Glutamatergic neuron (in vitro differentiated cells): ENCODE measurements around the gene GALNT17. TPM values are rescaled to one million over a fixed set of nuclear protein-coding genes. Genes with fewer than 3 reads are reported as not detected.

Experiments
- DNase-seq: peaks from one replicate; pipeline ENCODE4 v3.0.0; 2022
- H3K27ac Mint-ChIP-seq: one replicate; pipeline ENCODE4 v1.8.0; 2020; ENCODE audit warnings: mild to moderate bottlenecking, mixed read lengths, inconsistent platforms; ENCODE audit not compliant: unreplicated experiment
- H3K27me3 Mint-ChIP-seq: one replicate; pipeline ENCODE4 v1.8.0; 2020; ENCODE audit warnings: mild to moderate bottlenecking, moderate library complexity, mixed read lengths, inconsistent platforms; ENCODE audit not compliant: unreplicated experiment
- H3K36me3 Mint-ChIP-seq: one replicate; pipeline ENCODE4 v1.8.0; 2020; ENCODE audit warnings: mild to moderate bottlenecking, mixed read lengths, inconsistent platforms; ENCODE audit not compliant: unreplicated experiment
- H3K4me1 Mint-ChIP-seq: one replicate; pipeline ENCODE4 v1.8.0; 2020; ENCODE audit warnings: mild to moderate bottlenecking, low read depth, mixed read lengths, inconsistent platforms; ENCODE audit not compliant: unreplicated experiment
- H3K4me3 Mint-ChIP-seq: one replicate; pipeline ENCODE4 v1.8.0; 2020; ENCODE audit warnings: mild to moderate bottlenecking, mixed read lengths, inconsistent platforms; ENCODE audit not compliant: unreplicated experiment
- H3K9me3 Mint-ChIP-seq: one replicate; pipeline ENCODE4 v1.8.0; 2020; ENCODE audit warnings: mild to moderate bottlenecking, moderate library complexity, mixed read lengths, inconsistent platforms; ENCODE audit not compliant: unreplicated experiment
- total RNA-seq: library from RNA; stranded (reverse); fragmentation: NEBNext Ultra II Directional; extraction: Animal tissue kit (Norgen Biotek cat#: 25700); gene quantifications from one replicate; pipeline ENCODE4 v1.2.1, GENCODE V29; 2021; ENCODE audit not compliant: unreplicated experiment
- TF ChIP-seq, protein P1 (sequence below): fragments of 200-600 bp; sonication (generic); IDR thresholded peaks from one replicate; pipeline ENCODE4 v1.5.0; 2021; ENCODE audit not compliant: partially characterized antibody, unreplicated experiment

GALNT17 gene
- total RNA-seq, 1 donor from 2014 or later = 42.0 TPM

DNA sequence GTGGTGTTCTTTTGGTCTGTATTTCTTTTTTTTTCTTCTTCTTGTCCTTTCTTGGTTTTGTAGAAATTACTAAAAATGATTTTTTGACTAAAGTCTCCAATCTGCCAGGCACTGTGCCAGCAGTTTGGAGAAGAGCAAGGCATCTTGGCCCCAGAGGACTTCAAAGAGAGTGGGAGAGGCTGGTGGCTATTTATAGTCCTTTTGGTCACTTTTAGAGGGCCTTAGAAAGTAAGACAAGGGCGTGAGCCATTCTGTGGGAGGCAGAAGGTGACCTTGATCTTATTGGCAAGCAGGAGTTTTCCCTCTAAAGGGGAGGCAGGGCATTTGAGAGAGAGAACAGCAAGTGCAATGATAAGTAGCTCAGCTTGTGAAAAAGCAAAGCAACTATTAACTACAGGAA is 211.9 kb downstream of the GALNT17 start:
- peaks cover 25% of the 10 kb centered on the region for H3K4me1 Mint-ChIP-seq
- no peak for DNase-seq
- no peak overlapping the region for H3K27ac Mint-ChIP-seq
- peaks cover 6% of the 10 kb centered on the region for H3K9me3 Mint-ChIP-seq
- H3K27me3 Mint-ChIP-seq = peaks cover 2% of the 10 kb centered on the region
- TF ChIP-seq, protein P1, sequence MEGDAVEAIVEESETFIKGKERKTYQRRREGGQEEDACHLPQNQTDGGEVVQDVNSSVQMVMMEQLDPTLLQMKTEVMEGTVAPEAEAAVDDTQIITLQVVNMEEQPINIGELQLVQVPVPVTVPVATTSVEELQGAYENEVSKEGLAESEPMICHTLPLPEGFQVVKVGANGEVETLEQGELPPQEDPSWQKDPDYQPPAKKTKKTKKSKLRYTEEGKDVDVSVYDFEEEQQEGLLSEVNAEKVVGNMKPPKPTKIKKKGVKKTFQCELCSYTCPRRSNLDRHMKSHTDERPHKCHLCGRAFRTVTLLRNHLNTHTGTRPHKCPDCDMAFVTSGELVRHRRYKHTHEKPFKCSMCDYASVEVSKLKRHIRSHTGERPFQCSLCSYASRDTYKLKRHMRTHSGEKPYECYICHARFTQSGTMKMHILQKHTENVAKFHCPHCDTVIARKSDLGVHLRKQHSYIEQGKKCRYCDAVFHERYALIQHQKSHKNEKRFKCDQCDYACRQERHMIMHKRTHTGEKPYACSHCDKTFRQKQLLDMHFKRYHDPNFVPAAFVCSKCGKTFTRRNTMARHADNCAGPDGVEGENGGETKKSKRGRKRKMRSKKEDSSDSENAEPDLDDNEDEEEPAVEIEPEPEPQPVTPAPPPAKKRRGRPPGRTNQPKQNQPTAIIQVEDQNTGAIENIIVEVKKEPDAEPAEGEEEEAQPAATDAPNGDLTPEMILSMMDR = no peak
- H3K36me3 Mint-ChIP-seq = peaks cover 23% of the 10 kb centered on the region
- H3K4me3 Mint-ChIP-seq = no peak overlapping the region

DNA sequence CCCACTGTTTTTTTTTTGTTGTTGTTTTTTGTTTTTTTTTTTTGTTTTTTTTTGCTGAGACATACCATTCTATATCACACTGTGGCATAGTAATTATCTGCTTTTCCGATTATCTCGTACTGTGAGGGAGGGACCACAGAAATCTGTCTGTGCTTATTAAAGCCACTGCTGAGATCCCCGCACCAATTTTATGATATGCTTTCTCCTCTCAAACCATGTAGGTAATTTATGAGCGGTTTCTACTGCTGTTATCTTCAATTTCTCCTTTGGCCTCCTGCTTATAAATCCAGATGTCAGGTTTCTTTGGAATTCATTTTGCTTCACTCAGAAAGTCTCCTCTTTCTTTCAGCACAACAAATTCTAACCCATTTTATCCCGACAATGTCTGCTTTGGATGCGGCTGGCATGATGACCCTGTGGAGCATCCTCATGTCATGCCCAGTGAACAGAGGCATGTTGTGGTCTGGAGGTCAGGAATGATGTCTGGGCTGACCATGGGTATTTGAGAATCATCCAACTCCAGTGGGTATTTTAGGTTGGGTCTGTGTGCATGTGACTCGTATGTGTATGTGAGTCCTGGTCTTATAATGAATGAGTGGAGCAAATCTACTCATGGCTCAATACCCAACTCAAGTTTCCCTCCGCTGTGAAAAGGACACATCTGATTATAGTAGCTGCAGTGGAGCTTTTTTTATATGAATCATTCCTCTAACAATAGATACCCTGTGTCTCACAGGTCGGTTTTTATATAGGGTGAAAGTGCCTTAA is 213.4 kb downstream of the GALNT17 start:
- Mint-ChIP-seq H3K27me3 (peaks cover 2% of the 10 kb centered on the region), H3K36me3 (peaks cover 23% of the 10 kb centered on the region), H3K4me3 (no peak overlapping the region), H3K9me3 (peaks cover 3% of the 10 kb centered on the region), H3K27ac (peak overlapping the region; percentile 16), H3K4me1 (peaks cover 24% of the 10 kb centered on the region)
- no peak for DNase-seq
- TF ChIP-seq, protein P1 = no peak

DNA sequence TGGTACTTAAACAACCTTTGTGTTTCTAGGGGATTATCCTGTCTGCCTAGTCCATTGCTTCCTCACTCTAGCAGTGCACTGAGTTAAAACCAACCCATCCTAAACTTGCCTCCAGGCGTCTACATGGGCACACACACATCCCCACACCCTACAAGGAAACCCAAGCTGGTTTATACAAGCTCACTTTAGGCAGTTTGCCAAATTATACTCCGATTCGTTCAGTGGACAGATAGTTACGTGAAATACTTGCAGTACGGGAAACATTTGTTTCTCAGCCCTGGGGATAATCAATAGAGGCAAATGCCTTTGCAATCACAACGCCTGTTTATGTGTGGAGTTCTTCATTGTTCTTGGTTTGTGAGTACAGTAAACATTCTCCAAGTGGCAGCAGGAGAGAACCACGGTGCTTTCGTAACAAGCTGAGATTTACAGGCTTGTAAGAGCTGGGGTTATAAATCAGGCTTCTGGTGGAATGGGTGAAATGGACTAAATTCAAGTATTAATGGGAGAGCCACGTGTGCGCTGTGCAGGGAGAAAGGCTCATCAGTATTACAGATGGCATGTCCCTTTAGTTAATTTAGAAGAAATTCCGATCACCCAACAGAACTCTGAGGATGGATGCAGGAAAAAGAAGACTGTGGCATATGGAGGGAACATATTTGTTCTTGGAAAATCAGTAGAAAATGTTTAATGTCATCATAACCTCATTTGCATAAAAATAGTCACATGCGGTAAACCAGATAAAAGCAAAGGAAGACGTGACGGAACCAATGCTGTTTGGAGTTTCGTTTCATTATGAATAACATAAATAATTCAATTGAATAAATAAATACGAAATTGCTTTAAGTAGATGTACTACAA is 217.1 kb downstream of the GALNT17 start:
- peaks cover 14% of the 10 kb centered on the region for H3K4me1 Mint-ChIP-seq
- no peak for DNase-seq
- H3K27ac Mint-ChIP-seq = peak overlapping the region; percentile 23
- peaks cover 34% of the 10 kb centered on the region for H3K36me3 Mint-ChIP-seq
- peaks cover 8% of the 10 kb centered on the region for H3K9me3 Mint-ChIP-seq
- TF ChIP-seq, protein P1 = no peak
- H3K4me3 Mint-ChIP-seq = no peak overlapping the region
- H3K27me3 Mint-ChIP-seq = peaks cover 5% of the 10 kb centered on the region

DNA sequence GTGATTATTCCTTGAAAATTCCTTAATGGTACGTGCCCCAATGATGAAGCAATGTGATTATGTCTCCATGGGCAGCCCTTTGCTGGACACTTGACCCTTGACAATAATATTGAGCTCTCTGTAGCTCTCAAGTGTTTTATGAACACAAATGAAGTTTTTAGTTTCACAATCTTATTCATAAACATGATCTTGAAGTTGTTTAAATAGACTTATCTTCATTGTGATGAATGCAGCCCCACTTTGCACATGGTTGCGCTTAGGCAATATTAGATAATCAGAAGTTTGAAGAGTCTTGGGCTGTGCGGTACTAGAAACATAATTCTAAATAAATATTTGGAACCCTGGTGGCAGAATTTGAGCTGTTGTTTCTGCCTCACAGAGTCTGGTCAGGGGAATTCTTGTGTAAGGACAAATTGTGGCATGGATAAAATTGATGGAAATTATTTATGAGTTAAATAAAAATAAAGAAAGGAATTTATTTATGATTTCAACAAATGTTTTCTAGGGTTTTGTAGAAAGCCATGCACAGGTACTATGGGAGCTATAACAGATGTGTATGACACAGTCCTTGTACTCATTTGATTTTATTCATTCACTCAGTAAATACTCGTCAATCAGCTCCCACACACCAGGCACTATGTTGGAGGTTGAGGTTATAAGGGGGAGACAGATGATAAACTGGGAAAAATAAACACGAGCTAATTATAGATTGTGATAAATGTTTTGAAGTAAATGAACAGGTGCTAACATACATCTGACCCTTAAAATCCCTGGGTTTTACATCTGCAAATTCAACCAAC is 217.9 kb downstream of the GALNT17 start:
- Mint-ChIP-seq H3K9me3 (peaks cover 8% of the 10 kb centered on the region), H3K27ac (no peak overlapping the region), H3K36me3 (peaks cover 27% of the 10 kb centered on the region), H3K4me1 (peaks cover 14% of the 10 kb centered on the region), H3K4me3 (no peak overlapping the region), H3K27me3 (peaks cover 5% of the 10 kb centered on the region)
- no peak for DNase-seq
- TF ChIP-seq, protein P1 = no peak
